ENCODE results near the gene TVP23A. TPM values are rescaled to one million over a fixed set of nuclear protein-coding genes. Genes with fewer than 3 reads are reported as not detected.

The TVP23A gene
- total RNA-seq, result not detected

DNA sequence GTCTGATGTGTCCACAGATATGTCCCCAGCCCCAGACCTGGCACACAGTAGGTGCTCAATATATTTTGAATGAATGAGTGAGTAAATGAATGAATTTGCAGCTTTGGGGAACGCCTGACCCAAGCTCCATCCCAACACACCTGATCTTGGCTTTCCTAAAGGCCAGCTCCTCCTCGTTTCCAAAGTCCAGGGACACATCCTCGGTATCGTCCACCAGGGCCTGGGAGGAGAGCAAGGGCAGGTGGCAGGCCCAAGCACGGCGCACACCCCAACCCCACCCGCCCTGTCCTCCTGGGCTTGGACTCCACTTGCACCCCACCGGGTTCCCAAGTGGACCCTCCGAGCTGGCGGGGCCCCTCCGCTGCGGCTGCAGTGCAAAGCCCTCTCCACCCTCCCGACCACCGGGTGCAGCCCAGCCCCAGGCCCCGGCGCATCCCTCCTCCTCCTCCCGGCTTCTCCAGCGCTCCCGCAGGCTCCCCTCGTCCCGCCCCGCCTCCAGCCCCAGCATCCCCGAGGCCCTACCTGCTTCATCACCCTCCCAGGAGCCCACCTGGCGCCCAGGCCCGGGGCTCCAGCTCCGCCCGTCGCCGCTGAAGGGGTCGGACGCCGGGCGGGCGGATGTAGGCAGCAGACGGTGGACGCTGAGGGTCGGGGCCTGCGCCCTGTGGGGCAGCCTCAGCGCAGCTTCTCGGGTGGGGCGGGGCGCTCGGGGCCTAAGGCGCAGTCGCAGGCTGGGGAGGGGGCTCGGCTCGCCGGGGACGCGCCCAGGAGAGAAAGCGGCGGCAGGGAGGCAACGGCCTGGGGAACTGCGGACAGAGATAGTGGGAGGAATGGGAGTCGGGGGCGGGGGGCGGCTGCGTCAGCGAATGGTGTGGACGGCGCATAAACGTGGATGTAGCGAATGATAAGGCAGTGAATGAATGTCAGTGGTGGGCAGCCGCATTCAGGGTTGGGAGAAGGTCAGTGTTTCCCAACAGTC is at the start of gene TVP23A:
TSS of gene TVP23A (minus strand) at position 832 of the 979 bp plus-strand sequence. CDS start at position 531, 301 bp downstream.
- ChIA-PET POLR2A (no interaction called here), CTCF (no interaction called here)
- H3K9me3 Mint-ChIP-seq, result no peaks in the 10 kb centered on the region
- H3K4me1 Mint-ChIP-seq (ENCODE audit: low read depth), result peaks cover 1% of the 10 kb centered on the region
- intact Hi-C loops (cut with micrococcal nuclease), result no loop called here
- no peak within 1 kb of the TSS for H3K4me3 Mint-ChIP-seq
- H3K36me3 Mint-ChIP-seq, result no peaks in the 10 kb centered on the region
- peaks cover 8% of the 10 kb centered on the region for H3K27me3 Mint-ChIP-seq
- no peak within 1 kb of the TSS for H3K27ac Mint-ChIP-seq
- no peak for DNase-seq

DNA sequence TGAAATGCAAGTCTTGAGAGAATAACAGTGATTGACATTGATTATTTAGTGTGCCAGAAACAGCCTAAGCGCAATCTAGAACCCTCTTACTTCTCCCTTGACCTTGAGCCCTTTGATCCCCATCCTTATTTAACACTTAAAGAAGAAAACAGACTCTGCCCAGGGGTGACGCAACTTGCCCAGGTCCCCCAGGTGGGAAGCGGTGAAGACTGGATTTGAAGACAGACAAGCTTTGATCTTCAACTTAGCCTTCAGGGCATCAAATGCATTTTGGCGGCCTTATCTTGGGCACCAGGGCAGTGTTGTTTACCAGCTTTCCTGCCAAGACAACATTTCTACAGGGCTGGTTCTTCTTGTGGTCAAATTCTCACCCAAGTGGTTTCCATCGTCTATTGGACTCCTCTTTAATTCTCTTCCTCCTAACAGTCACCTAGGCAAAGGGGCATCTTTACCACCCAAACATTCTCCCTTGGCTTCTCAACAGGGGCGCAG is 49.6 kb upstream of the TVP23A start:
- ChIA-PET CTCF (no interaction called here), POLR2A (no interaction called here)
- Mint-ChIP-seq H3K4me1 (ENCODE audit: low read depth) (peaks cover 41% of the 10 kb centered on the region), H3K27me3 (peaks cover 25% of the 10 kb centered on the region), H3K4me3 (no peak overlapping the region), H3K9me3 (no peaks in the 10 kb centered on the region), H3K27ac (no peak overlapping the region), H3K36me3 (no peaks in the 10 kb centered on the region)
- no peak for DNase-seq
- intact Hi-C loops (cut with micrococcal nuclease), result no loop called here

DNA sequence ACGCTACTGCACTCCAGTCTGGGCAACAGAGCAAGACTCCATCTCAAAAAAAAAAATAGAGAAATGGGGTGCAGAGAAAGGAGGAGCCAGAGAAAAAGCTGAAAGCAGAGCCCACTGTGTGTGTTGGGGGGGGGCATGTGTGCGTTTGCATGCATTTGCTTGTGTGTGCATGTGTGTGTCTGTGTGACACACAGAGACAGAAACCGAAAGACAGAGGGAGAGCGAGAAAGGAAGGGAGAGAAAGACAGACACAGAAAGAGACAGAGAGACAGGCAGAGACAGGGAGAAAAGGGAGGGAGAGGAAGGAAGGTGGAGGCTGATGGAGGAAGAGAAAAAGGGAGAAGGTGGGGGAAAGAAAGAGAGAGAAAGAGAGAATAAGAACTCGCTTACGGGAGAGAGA is 48.6 kb upstream of the TVP23A start:
- Mint-ChIP-seq H3K27me3 (peaks cover 19% of the 10 kb centered on the region), H3K9me3 (no peaks in the 10 kb centered on the region), H3K4me3 (no peak overlapping the region), H3K4me1 (ENCODE audit: low read depth) (peaks cover 43% of the 10 kb centered on the region), H3K36me3 (no peaks in the 10 kb centered on the region), H3K27ac (no peak overlapping the region)
- intact Hi-C loops (cut with micrococcal nuclease), result no loop called here
- DNase-seq, result no peak
- CTCF ChIA-PET, result no interaction called here
- POLR2A ChIA-PET, result interaction anchor here (0.6 kb wide), 2 partner anchors 42 to 54 kb away, joined by 3 read pairs; no protein-coding TSS in a partner anchor

DNA sequence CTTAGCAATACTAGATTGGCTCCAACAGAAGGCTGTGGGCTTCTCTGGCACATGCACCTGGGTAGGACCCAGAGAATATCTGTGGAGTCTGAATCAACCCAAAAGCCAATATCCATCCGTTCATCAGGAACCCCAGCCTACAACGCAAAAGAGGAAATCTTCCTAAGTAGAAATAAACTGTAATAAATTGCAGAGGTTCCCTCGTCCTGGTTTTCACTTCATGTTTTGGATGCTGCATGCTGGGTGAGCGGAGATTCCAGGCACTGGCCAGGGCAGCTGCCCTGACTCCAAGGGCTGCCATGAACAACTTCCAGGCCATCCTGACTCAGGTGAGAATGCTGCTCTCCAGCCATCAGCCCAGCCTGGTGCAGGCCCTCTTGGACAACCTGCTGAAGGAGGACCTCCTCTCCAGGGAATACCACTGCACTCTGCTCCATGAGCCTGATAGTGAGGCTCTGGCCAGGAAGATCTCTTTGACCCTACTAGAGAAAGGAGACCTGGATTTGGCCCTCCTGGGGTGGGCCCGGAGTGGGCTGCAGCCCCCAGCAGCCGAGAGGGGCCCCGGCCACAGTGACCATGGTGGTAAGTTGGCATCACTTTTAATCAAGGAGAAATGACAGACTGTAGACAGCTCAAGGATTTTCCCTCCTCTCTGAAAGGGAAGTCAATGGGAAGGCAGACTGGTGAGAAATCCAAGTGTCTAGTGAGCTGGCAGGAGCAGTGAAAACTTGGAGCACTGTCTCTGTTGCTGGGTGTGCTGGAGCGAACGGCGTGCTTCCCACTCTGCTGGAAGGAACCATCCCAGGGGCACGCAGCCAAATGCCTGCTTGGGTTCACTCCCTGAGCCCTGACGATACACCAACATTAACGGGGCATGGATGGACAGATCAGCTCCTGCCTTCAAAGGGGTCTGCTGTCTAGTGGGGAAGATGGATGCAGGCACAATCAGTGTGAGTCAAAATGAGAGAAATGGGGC is 47.7 kb upstream of the TVP23A start:
- DNase-seq, result no peak
- CTCF ChIA-PET, result no interaction called here
- no peak overlapping the region for H3K4me3 Mint-ChIP-seq
- intact Hi-C loops (cut with micrococcal nuclease), result no loop called here
- peaks cover 37% of the 10 kb centered on the region for H3K4me1 Mint-ChIP-seq (ENCODE audit: low read depth)
- peaks cover 20% of the 10 kb centered on the region for H3K27me3 Mint-ChIP-seq
- no peaks in the 10 kb centered on the region for H3K36me3 Mint-ChIP-seq
- POLR2A ChIA-PET, result interaction anchor here (0.6 kb wide), 1 partner anchor 43 kb away, joined by 3 read pairs; no protein-coding TSS in a partner anchor
- H3K9me3 Mint-ChIP-seq, result no peaks in the 10 kb centered on the region
- no peak overlapping the region for H3K27ac Mint-ChIP-seq

DNA sequence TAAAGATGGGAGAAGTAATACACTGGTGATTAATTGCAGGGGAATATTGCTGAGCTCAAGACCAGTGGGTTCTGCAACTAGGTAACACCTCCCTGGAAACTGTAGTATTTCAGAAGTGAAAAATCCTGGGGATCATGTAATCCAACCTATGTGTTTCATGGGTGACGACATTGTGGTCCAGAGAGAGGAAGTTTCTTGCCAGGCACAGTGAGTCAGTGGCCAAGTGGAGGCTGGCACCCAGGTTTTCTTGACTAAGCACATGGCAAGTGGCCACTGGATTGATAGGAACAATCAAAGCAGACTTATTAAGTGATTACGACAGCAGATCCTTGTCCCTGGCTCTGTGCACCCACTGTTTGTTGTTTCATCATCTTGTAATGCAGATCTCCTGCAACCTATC is 43.8 kb upstream of the TVP23A start:
- Mint-ChIP-seq H3K27me3 (peaks cover 15% of the 10 kb centered on the region), H3K9me3 (no peaks in the 10 kb centered on the region), H3K36me3 (no peaks in the 10 kb centered on the region), H3K27ac (no peak overlapping the region), H3K4me1 (ENCODE audit: low read depth) (peaks cover 7% of the 10 kb centered on the region), H3K4me3 (no peak overlapping the region)
- ChIA-PET POLR2A (no interaction called here), CTCF (no interaction called here)
- DNase-seq, result no peak
- intact Hi-C loops (cut with micrococcal nuclease), result no loop called here

DNA sequence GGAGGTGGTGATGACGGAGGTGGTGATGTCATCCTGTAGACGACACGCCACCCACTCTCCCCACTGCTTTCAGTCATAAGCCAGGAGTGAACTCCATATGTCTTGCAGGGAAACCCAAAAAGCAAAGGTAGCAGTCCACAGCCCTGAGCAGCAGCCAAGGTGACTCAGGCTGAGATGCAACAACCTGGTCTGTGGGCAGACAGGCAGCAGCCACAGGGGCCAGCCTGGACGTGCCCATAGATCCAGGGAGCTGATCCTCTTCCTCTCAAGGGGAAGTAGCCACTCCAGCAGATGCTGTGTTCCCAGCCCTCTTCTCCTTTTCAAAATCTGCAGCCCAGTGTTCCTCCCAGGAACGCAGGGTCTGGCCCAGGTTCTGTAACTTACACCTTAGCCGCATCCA is 41.1 kb upstream of the TVP23A start:
- no peaks in the 10 kb centered on the region for H3K9me3 Mint-ChIP-seq
- no peak overlapping the region for H3K4me3 Mint-ChIP-seq
- DNase-seq, result no peak
- ChIA-PET POLR2A (no interaction called here), CTCF (no interaction called here)
- intact Hi-C loops (cut with micrococcal nuclease), result no loop called here
- H3K27me3 Mint-ChIP-seq, result peaks cover 10% of the 10 kb centered on the region
- no peak overlapping the region for H3K27ac Mint-ChIP-seq
- H3K36me3 Mint-ChIP-seq, result no peaks in the 10 kb centered on the region
- peaks cover 7% of the 10 kb centered on the region for H3K4me1 Mint-ChIP-seq (ENCODE audit: low read depth)

DNA sequence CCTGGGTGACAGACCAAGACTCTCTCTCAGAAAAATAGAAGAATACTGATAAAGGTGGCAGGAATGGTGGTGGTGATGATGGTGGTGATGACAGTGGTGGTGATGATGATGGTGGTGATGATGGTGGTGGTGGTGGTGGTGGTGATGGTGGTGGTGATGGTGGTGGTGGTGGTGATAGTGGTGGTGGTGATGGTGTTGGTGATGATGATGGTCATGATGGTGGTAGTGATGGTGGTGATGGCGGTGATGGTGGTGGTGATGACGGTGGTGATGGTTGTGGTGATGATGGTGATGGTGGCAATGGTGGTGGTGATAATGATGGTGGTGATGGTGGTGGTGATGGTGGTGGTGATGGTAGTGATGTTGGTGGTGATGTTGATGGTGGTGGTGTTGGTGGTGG is 40.4 kb upstream of the TVP23A start:
- no peaks in the 10 kb centered on the region for H3K9me3 Mint-ChIP-seq
- intact Hi-C loops (cut with micrococcal nuclease), result no loop called here
- ChIA-PET CTCF (interaction anchor here (1.2 kb wide), 1 partner anchor 59 kb away, joined by 3 read pairs; no protein-coding TSS in a partner anchor), POLR2A (no interaction called here)
- H3K4me1 Mint-ChIP-seq (ENCODE audit: low read depth), result peaks cover 7% of the 10 kb centered on the region
- peaks cover 5% of the 10 kb centered on the region for H3K27me3 Mint-ChIP-seq
- H3K4me3 Mint-ChIP-seq, result no peak overlapping the region
- no peak for DNase-seq
- H3K27ac Mint-ChIP-seq, result no peak overlapping the region
- H3K36me3 Mint-ChIP-seq, result no peaks in the 10 kb centered on the region

DNA sequence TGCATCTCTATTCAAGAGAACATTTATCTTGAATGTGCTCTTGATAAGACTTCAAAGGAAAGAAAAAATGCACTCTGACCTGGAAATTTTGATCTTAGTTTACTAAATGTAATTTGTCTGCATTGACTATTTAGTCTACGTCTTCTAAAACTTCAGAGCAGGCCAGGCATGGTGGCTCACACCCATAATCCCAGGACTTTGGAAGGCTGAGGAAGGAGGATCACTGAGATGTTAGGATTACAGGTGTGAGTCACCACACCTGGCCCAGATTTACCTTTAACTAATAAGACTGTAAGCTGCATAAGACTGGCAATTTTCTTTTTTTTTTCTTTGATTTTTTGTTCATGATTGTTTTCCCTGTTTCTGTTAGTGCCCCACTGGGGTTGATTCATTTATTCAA is 39.6 kb upstream of the TVP23A start:
- DNase-seq, result no peak
- Mint-ChIP-seq H3K27ac (no peak overlapping the region), H3K4me3 (no peak overlapping the region), H3K27me3 (peaks cover 2% of the 10 kb centered on the region), H3K4me1 (ENCODE audit: low read depth) (peaks cover 8% of the 10 kb centered on the region), H3K36me3 (no peaks in the 10 kb centered on the region), H3K9me3 (no peaks in the 10 kb centered on the region)
- intact Hi-C loops (cut with micrococcal nuclease), result no loop called here
- POLR2A ChIA-PET, result no interaction called here
- CTCF ChIA-PET, result interaction anchor here (0.6 to 1.2 kb wide), 2 partner anchors 60 to 79 kb away, joined by 3 read pairs; no protein-coding TSS in a partner anchor

DNA sequence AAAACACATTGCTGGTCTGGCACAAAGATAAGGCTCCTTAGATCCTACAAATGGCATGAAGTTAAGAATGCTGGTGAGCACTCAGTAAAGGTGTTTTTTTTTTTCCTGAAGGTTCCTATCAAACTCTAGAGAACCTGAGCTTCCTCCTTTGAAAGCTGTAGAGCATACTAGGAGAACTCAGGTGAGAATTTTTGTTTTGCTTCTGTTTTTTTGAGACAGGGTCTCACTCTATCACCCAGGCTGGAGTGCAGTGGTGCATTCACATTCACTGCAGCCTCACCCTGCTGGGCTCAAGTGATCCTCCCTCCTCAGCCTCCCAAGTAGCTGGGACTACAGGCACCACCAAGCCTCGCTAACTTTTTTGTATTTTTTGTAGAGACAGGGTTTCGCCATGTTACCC is 37.4 kb upstream of the TVP23A start:
- H3K4me1 Mint-ChIP-seq (ENCODE audit: low read depth), result peaks cover 10% of the 10 kb centered on the region
- intact Hi-C loops (cut with micrococcal nuclease), result no loop called here
- no peaks in the 10 kb centered on the region for H3K9me3 Mint-ChIP-seq
- H3K27me3 Mint-ChIP-seq, result no peaks in the 10 kb centered on the region
- ChIA-PET CTCF (no interaction called here), POLR2A (no interaction called here)
- no peaks in the 10 kb centered on the region for H3K36me3 Mint-ChIP-seq
- H3K4me3 Mint-ChIP-seq, result no peak overlapping the region
- no peak for DNase-seq
- H3K27ac Mint-ChIP-seq, result no peak overlapping the region

DNA sequence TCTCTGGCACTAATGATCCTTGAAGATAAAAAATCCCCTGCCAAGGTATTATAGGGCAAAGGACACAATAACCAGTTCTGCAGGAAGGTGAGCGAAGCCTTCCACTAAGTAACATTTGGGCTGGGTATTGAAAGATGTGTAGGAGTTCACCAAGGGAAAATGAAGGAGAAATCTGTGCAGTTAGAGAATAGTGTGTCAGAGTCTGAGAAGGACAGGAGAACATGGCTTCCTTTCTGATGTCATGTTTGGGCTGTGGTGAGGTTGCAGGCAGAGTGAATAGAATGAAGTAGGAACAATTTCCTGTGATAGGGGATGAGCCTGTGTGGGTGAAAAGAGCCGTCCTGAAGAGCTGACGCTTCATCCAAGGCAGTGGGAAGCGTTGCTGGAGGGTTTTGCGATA is 34.4 kb upstream of the TVP23A start:
- POLR2A ChIA-PET, result no interaction called here
- Mint-ChIP-seq H3K27me3 (peaks cover 5% of the 10 kb centered on the region), H3K4me1 (ENCODE audit: low read depth) (peaks cover 10% of the 10 kb centered on the region), H3K9me3 (no peaks in the 10 kb centered on the region), H3K4me3 (no peak overlapping the region), H3K27ac (no peak overlapping the region), H3K36me3 (no peaks in the 10 kb centered on the region)
- DNase-seq, result no peak
- intact Hi-C loops (cut with micrococcal nuclease), result no loop called here
- CTCF ChIA-PET, result interaction anchor here (0.9 kb wide), 1 partner anchor 1242 kb away, joined by 3 read pairs; no protein-coding TSS in a partner anchor

DNA sequence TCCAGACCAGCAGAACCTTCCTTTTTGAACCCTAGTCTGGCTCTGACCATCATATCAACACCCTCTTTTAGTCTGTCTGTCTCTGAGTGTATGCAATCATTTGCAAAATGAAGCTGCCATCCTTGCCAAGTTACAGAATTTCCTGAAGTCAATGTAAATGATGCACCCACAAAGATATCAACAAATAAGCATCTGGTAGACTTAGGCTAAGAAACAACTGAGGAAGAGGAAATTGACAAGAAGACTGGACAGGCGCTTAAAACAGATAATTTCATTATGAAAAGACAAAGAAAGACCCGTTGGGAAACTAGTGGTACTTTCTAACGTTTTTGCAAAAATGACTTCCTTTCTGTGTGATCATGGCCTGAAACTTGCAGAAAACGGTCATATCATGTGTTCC is 33.7 kb upstream of the TVP23A start:
- H3K4me1 Mint-ChIP-seq (ENCODE audit: low read depth), result peaks cover 10% of the 10 kb centered on the region
- intact Hi-C loops (cut with micrococcal nuclease), result no loop called here
- no peak for DNase-seq
- no peaks in the 10 kb centered on the region for H3K9me3 Mint-ChIP-seq
- peaks cover 8% of the 10 kb centered on the region for H3K27me3 Mint-ChIP-seq
- no peak overlapping the region for H3K27ac Mint-ChIP-seq
- CTCF ChIA-PET, result interaction anchor here (0.9 kb wide), 1 partner anchor 1243 kb away, joined by 3 read pairs; no protein-coding TSS in a partner anchor
- no peak overlapping the region for H3K4me3 Mint-ChIP-seq
- no peaks in the 10 kb centered on the region for H3K36me3 Mint-ChIP-seq
- POLR2A ChIA-PET, result no interaction called here

DNA sequence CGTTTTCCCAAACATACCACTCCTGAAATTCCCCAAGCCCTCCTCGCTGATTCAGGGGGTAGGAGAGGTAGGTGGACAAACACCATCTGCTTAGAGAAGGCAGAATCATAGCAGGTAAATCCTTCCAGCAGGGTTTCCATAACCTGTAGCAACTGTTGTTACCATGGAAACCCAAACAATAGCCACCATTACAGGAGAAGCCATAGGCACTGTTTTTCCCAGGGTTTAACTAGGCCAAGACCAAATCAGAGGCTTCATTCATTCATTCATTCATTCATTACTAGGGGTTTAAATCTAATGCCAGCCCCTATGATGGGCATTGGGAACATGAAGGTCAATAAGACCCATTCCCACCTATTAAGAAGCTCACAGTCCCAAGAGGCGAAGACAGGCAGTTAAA is 32.9 kb upstream of the TVP23A start:
- Mint-ChIP-seq H3K4me1 (ENCODE audit: low read depth) (peaks cover 10% of the 10 kb centered on the region), H3K36me3 (no peaks in the 10 kb centered on the region), H3K27me3 (peaks cover 14% of the 10 kb centered on the region), H3K4me3 (no peak overlapping the region), H3K27ac (no peak overlapping the region), H3K9me3 (no peaks in the 10 kb centered on the region)
- intact Hi-C loops (cut with micrococcal nuclease), result no loop called here
- DNase-seq, result no peak
- POLR2A ChIA-PET, result no interaction called here
- CTCF ChIA-PET, result no interaction called here
